H9 (cell line): ENCODE results near the gene SH3GL2. TPM values are rescaled to one million over a fixed set of nuclear protein-coding genes. Genes with fewer than 3 reads are reported as not detected.

ENCODE experiments used
- DNase-seq: peaks from one replicate; pipeline ENCODE4 v3.0.0-alpha.2; 2017
- H2AFZ ChIP-seq: one replicate; pipeline ENCODE4 v1.6.1; 2013; ENCODE audit warnings: mild to moderate bottlenecking, low read length, control low read depth, moderate library complexity
- H2AK5ac ChIP-seq: 2 replicates; pipeline ENCODE4 v1.6.1; 2013; ENCODE audit warnings: low read length, control low read depth, mixed read lengths; ENCODE audit not compliant: insufficient read length
- H2BK120ac ChIP-seq: one replicate; pipeline ENCODE4 v1.6.1; 2013; ENCODE audit warnings: low read depth, mild to moderate bottlenecking, low read length, control low read depth, inconsistent platforms; ENCODE audit not compliant: poor library complexity, severe bottlenecking
- H2BK12ac ChIP-seq: 2 replicates; pipeline ENCODE4 v1.6.1; 2013; ENCODE audit warnings: low read length, control low read depth, mixed read lengths, low read depth; ENCODE audit not compliant: insufficient read length
- H2BK15ac ChIP-seq: 2 replicates; pipeline ENCODE4 v1.6.1; 2013; ENCODE audit warnings: low read depth, low read length, control low read depth
- H2BK20ac ChIP-seq: one replicate; pipeline ENCODE4 v1.6.1; 2013; ENCODE audit warnings: low read depth, mild to moderate bottlenecking, low read length, control low read depth, inconsistent platforms; ENCODE audit not compliant: poor library complexity, severe bottlenecking
- H2BK5ac ChIP-seq: 2 replicates; pipeline ENCODE4 v1.6.1; 2013; ENCODE audit warnings: low read length, control low read depth, mixed read lengths; ENCODE audit not compliant: insufficient read length
- H3K14ac ChIP-seq: 2 replicates; pipeline ENCODE4 v1.6.1; 2013; ENCODE audit warnings: low read length, control low read depth; ENCODE audit not compliant: insufficient read depth
- H3K18ac ChIP-seq: 2 replicates; pipeline ENCODE4 v1.6.1; 2013; ENCODE audit warnings: low read depth, mild to moderate bottlenecking, mixed read lengths, low read length, control low read depth; ENCODE audit not compliant: insufficient read length
- H3K23ac ChIP-seq: 2 replicates; pipeline ENCODE4 v1.6.1; 2013; ENCODE audit warnings: low read length, control low read depth, mixed read lengths, low read depth; ENCODE audit not compliant: insufficient read length
- H3K23me2 ChIP-seq: 2 replicates; pipeline ENCODE4 v1.6.1; 2013; ENCODE audit warnings: low read depth, mild to moderate bottlenecking, mixed read lengths, low read length, control low read depth; ENCODE audit not compliant: insufficient read length, poor library complexity, severe bottlenecking
- H3K27ac ChIP-seq: 2 replicates; pipeline ENCODE4 v1.5.1; 2013; ENCODE audit warnings: low read length, control low read depth, mixed read lengths, low read depth; ENCODE audit not compliant: insufficient read length
- H3K27me3 ChIP-seq: 2 replicates; pipeline ENCODE4 v1.6.1; 2013; ENCODE audit warnings: low read length, control low read depth, inconsistent platforms; ENCODE audit not compliant: insufficient read depth
- H3K4ac ChIP-seq: 2 replicates; pipeline ENCODE4 v1.6.1; 2013; ENCODE audit warnings: low read depth, mild to moderate bottlenecking, control low read depth, inconsistent platforms, low read length, moderate library complexity
- H3K4me1 ChIP-seq: 2 replicates; pipeline ENCODE4 v1.6.1; 2013; ENCODE audit warnings: low read length, control low read depth, inconsistent platforms; ENCODE audit not compliant: insufficient read depth
- H3K4me2 ChIP-seq: 2 replicates; pipeline ENCODE4 v1.6.1; 2013; ENCODE audit warnings: low read length, control low read depth, mixed read lengths; ENCODE audit not compliant: insufficient read length, insufficient read depth
- H3K56ac ChIP-seq: 2 replicates; pipeline ENCODE4 v1.6.1; 2013; ENCODE audit warnings: low read depth, mild to moderate bottlenecking, mixed read lengths, low read length, control low read depth; ENCODE audit not compliant: insufficient read length
- H3K79me1 ChIP-seq: 2 replicates; pipeline ENCODE4 v1.6.1; 2013; ENCODE audit warnings: low read depth, mild to moderate bottlenecking, moderate library complexity, low read length, control low read depth, inconsistent platforms; ENCODE audit not compliant: insufficient read depth, poor library complexity, severe bottlenecking
- H3K79me2 ChIP-seq: 2 replicates; pipeline ENCODE4 v1.6.1; 2013; ENCODE audit warnings: low read length, control low read depth, inconsistent platforms; ENCODE audit not compliant: insufficient read depth
- H3K9ac ChIP-seq: 2 replicates; pipeline ENCODE4 v1.6.1; 2013; ENCODE audit warnings: low read length, control low read depth, mixed read lengths; ENCODE audit not compliant: insufficient read length; ENCODE audit errors: extremely low read depth
- H3K9me3 ChIP-seq: one replicate; pipeline ENCODE4 v1.6.1; 2013; ENCODE audit warnings: low read depth, low read length, inconsistent platforms; ENCODE audit not compliant: control insufficient read depth
- H3T11ph ChIP-seq: one replicate; pipeline ENCODE4 v1.6.1; 2013; ENCODE audit warnings: mild to moderate bottlenecking, low read length, control low read depth, inconsistent platforms
- H4K20me1 ChIP-seq: one replicate; pipeline ENCODE4 v1.6.1; 2013; ENCODE audit not compliant: control insufficient read depth, insufficient read length, insufficient read depth
- H4K5ac ChIP-seq: 2 replicates; pipeline ENCODE4 v1.6.1; 2013; ENCODE audit warnings: low read depth, mild to moderate bottlenecking, mixed read lengths, low read length, control low read depth; ENCODE audit not compliant: insufficient read length
- H4K8ac ChIP-seq: replicated peaks from 2 replicates; pipeline ENCODE4 v1.6.1; 2013; ENCODE audit warnings: low read length, control low read depth, mixed read lengths, low read depth; ENCODE audit not compliant: insufficient read length
- H4K91ac ChIP-seq: 2 replicates; pipeline ENCODE4 v1.6.1; 2013; ENCODE audit warnings: low read depth, mild to moderate bottlenecking, moderate library complexity, mixed read lengths, low read length, control low read depth; ENCODE audit not compliant: insufficient read length
- H3K27ac Mint-ChIP-seq, 3 experiments: 2 replicates in 2 of 3; 3 replicates in 1 of 3; pipeline ENCODE4 v1.8.0; 2020 to 2021; ENCODE audit warnings: mixed read lengths in 3 of 3, mild to moderate bottlenecking in 1 of 3, moderate library complexity in 1 of 3
- H3K27me3 Mint-ChIP-seq: 2 replicates; pipeline ENCODE4 v1.8.0; 2021; ENCODE audit warnings: low read depth, mild to moderate bottlenecking, moderate library complexity, mixed read lengths
- H3K36me3 Mint-ChIP-seq, 3 experiments: 2 replicates in 2 of 3; 3 replicates in 1 of 3; pipeline ENCODE4 v1.8.0; 2020 to 2021; ENCODE audit warnings: low read depth in 3 of 3, mixed read lengths in 3 of 3; ENCODE audit not compliant: insufficient read depth in 1 of 3
- H3K4me1 Mint-ChIP-seq, 2 experiments: 2 replicates each; pipeline ENCODE4 v1.8.0; 2020; ENCODE audit warnings: mixed read lengths in 2 of 2
- H3K4me3 Mint-ChIP-seq, 2 experiments: 2 replicates in 1 of 2; 3 replicates in 1 of 2; pipeline ENCODE4 v1.8.0; 2020 to 2021; ENCODE audit warnings: mild to moderate bottlenecking in 2 of 2, mixed read lengths in 2 of 2, moderate library complexity in 1 of 2
- H3K9me3 Mint-ChIP-seq, 2 experiments: 2 replicates in 1 of 2; 3 replicates in 1 of 2; pipeline ENCODE4 v1.8.0; 2020; ENCODE audit warnings: mild to moderate bottlenecking in 2 of 2, mixed read lengths in 2 of 2, moderate library complexity in 1 of 2
- CTCF ChIP-seq: fragments of 200-600 bp; sonication (generic); conservative IDR thresholded peaks from 3 replicates; pipeline ENCODE4 v1.8.0; 2021; ENCODE audit warnings: antibody characterized with exemption, mild to moderate bottlenecking
- WGBS: extraction: QIAGEN DNeasy Blood & Tissue Kit; methylation state at CpG from one replicate; pipeline ENCODE4 v1.1.7; 2013; ENCODE audit warnings: missing lambda C conversion rate, low lambda C conversion rate, mixed read lengths; ENCODE audit not compliant: insufficient read length; ENCODE audit errors: extremely low coverage; 5-methylcytosine and 5-hydroxymethylcytosine counted together
- total RNA-seq: library from RNA; stranded (reverse); gene quantifications from 2 replicates; pipeline ENCODE4 v1.2.1, GENCODE V29; 2021

Gene SH3GL2
- total RNA-seq, 1 experiment from 2014 or later: 6.5 TPM

DNA sequence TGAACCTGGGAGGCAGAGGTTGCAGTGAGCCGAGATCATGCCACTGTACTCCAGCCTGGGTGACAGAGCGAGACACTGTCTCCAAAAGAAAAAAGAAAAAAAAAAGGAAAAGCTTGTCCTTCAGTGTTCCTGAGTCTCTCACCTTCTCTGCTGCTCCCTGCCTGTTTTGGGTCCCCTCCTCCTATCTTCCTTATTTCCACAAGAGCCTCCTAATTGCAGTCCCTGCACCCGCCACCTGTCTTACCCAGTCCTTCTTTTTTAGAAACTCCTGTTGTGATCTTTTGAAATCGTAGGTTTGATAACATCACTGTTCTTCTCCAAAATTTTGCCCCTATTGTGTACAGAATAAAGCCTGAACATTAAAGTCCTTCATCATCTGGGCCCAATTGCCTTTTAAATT lies 234.9 kb downstream of the SH3GL2 start:
- H3K27me3 Mint-ChIP-seq: no peaks in the 10 kb centered on the region
- H3K27ac Mint-ChIP-seq: no peak overlapping the region

More for the DNA sequence above, 234.9 kb downstream of the SH3GL2 start:
- Histone ChIP-seq H3K79me1 (no peaks in the 10 kb centered on the region), H3K23me2 (peaks cover 2% of the 10 kb centered on the region), H3K56ac (no peak overlapping the region), H3K4ac (no peak overlapping the region), H2BK20ac (no peak overlapping the region), H3K4me2 (no peak overlapping the region), H4K8ac (no peak overlapping the region), H3K79me2 (no peaks in the 10 kb centered on the region), H3K18ac (no peak overlapping the region), H3K4me1 (no peaks in the 10 kb centered on the region), H2BK120ac (no peak overlapping the region), H2AK5ac (no peak overlapping the region), H4K91ac (no peak overlapping the region), H2BK12ac (no peak overlapping the region), H3K9ac (no peak overlapping the region), H3K9me3 (no peaks in the 10 kb centered on the region), H2BK5ac (no peak overlapping the region), H4K5ac (no peak overlapping the region), H3K23ac (no peak overlapping the region), H3T11ph (no peak overlapping the region), H3K27ac (no peak overlapping the region), H4K20me1 (no peaks in the 10 kb centered on the region), H2BK15ac (no peak overlapping the region), H3K27me3 (no peaks in the 10 kb centered on the region), H2AFZ (no peak overlapping the region), H3K14ac (no peak overlapping the region)
- peak; percentile 32; the same call in 2 of the 3 replicates for TF ChIP-seq CTCF
- WGBS: no CpG with 5 or more reads among the region's 4 CpGs
- H3K9me3 Mint-ChIP-seq: no peaks in the 10 kb centered on the region; a peak in 1 of 5 replicates
- DNase-seq: no peak
- H3K4me1 Mint-ChIP-seq: peaks cover 6 to 11% of the 10 kb centered on the region in 2 experiments
- no peak overlapping the region for H3K4me3 Mint-ChIP-seq
- H3K36me3 Mint-ChIP-seq: no peaks in the 10 kb centered on the region
